Measurements from ENCODE around the gene SPTBN5.

DNA sequence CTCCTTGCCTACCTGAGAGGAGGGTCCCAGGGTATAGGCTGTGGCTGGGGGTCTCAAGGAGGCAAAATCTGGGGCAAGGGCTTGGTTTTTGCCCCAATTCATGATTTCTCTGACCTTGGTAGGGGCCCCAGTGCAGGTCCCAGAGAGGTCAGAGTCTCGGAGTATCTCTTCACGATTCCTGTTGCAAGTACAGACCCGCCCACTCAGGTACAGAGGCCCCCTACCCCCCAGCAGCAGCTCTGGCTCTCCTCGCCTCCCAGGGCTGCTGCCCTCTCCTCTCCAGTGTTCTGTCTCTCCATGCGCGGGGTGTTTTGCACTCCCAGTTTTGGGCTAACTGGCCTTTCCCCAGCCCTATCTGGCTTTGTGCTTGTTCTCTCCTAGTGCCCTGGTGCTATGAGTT lies 71.4 kb downstream of the SPTBN5 start:
- TF ChIP-seq, protein P1, sequence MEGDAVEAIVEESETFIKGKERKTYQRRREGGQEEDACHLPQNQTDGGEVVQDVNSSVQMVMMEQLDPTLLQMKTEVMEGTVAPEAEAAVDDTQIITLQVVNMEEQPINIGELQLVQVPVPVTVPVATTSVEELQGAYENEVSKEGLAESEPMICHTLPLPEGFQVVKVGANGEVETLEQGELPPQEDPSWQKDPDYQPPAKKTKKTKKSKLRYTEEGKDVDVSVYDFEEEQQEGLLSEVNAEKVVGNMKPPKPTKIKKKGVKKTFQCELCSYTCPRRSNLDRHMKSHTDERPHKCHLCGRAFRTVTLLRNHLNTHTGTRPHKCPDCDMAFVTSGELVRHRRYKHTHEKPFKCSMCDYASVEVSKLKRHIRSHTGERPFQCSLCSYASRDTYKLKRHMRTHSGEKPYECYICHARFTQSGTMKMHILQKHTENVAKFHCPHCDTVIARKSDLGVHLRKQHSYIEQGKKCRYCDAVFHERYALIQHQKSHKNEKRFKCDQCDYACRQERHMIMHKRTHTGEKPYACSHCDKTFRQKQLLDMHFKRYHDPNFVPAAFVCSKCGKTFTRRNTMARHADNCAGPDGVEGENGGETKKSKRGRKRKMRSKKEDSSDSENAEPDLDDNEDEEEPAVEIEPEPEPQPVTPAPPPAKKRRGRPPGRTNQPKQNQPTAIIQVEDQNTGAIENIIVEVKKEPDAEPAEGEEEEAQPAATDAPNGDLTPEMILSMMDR (conservative IDR thresholded peaks at IDR 0.05; ENCODE audit: low read depth, low read length) = no peak
- TF ChIP-seq EZH2 (IDR thresholded peaks at IDR 0.05; ENCODE audit: borderline replicate concordance, low read depth, low read length, poor library complexity, severe bottlenecking) = no peak

All from A673 (cell line).